ENCODE results near the gene ACP3.
"Not testable (repeated sequence)": the region's sequence is repeated elsewhere in the genome, so short reads cannot be mapped to it uniquely, and the experiment has no call there.

ACP3 gene

DNA sequence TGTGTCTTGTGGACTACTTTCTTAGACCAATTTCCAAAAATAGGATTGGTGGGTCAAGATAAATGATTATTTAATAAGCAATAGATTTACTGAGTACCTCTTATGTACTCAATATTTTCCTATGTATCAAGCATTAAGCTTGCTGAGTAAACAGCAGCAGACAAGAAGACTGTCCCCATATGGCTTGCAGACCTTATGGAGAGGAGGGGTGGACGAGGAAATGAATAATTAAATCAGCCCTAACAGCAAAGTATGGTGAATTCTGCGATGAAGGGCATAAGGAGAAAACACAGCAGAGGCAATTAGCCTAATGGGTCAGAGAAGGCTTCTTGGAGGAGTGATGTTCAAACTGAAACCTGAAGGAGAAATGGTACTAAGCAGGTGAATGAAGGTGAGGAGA is 45.1 kb downstream of the ACP3 start:
- no peak for DNase-seq (ENCODE audit: low spot score)

DNA sequence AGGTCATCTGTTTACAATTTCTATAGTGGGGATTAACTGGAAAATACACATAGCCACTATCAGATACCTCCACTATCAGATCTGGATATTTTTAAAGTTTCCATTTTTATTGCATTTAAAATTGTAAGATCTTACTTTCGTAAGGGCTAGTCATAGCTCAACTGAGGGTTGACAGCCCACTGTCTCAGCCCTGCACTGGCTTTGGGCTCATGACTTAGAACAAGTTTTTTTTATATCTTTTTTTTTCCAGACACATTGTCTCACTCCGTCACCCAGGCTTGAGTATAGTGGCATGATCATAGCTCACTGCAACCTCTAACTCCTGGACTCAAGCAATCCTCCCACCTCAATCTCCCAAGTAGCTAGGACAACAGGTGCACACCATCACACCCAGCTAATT is 51.3 kb downstream of the ACP3 start:
- no peak for DNase-seq (ENCODE audit: low spot score)

DNA sequence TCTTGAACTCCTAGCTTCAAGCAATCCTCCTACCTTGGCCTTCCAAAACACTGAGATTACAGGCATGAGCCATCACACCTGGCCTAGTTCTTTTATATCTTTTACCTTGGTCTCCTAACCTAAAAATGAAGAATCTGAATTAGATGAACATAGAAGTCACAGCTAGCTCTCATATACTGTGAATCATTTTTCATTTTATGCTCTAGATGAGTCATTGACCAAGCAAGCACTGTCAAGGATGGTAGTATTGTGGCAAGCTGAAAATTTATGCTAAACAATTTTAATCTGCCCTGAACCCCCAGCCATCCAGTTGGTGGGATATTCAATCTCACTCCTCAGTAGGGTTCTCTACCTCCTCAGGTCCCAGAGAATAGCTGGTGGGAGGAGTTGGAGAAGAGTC is 51.8 kb downstream of the ACP3 start:
- no peak for DNase-seq (ENCODE audit: low spot score)

DNA sequence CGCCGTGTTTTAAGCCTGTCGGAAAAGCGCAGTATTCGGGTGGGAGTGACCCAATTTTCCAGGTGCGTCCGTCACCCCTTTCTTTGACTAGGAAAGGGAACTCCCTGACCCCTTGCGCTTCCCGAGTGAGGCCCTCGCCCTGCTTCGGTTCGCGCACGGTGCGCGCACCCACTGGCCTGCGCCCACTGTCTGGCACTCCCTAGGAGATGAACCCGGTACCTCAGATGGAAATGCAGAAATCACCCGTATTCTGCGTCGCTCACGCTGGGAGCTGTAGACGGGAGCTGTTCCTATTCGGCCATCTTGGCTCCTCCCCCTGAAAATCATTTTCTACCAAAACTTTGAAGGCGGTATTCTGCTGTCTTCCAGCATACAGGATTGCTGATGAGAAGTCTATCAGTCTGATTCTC is 59.7 kb downstream of the ACP3 start:
- DNase-seq (ENCODE audit: low spot score) = not testable (repeated sequence)

DNA sequence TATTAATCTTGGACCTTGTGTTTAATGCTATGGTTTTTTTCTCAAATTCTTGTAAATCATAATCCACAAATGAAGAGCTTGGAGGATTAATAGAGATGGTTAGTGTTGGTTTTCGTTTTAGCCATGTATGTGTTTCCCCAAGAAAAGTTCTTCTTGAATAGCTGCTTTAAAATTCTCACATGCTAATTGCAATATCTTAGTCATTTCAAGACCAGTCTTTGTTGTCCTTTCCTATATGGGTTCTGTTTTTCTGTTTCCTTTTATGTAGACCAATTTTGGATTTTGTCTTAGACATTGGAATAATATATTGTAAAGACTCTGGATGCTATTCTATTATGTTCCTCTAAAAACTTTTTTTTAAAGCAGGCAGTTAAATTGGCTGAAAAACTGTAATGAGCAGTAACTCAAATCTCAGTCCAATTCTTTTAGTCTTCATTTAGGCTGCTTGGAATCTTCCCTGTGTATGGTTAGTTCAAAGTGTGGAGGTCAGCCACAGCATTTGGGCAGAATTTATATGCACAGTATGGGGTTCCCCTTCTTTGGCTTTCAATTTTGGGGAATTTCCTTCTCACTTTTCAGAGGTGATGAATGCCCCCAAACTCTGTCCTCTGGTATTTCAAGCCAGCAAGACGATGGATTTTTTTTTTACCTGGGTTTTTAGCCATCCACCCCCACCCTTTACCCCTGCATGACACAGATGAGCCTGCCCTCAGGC is 61.0 kb downstream of the ACP3 start:
- DNase-seq (ENCODE audit: low spot score) = no peak

DNA sequence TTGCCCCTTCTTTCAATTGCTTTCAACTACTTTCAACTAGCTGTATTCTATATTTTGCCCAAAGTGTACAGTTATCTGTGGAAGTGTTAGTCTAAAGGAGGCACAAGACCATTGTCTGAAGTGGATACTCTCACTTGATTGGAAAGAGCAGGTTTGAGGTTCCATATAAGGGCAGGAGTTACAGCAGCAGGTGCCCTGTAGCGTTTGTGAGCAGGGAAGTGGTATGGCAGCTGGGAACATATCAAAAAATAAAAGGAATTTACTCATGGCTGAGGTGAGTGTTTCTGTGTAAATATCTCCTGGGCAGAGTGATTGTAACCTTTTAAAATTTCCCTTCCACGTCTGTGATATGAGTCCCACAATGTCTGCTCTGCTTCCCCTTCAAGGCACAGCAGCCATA is 61.6 kb downstream of the ACP3 start:
- no peak for DNase-seq (ENCODE audit: low spot score)

DNA sequence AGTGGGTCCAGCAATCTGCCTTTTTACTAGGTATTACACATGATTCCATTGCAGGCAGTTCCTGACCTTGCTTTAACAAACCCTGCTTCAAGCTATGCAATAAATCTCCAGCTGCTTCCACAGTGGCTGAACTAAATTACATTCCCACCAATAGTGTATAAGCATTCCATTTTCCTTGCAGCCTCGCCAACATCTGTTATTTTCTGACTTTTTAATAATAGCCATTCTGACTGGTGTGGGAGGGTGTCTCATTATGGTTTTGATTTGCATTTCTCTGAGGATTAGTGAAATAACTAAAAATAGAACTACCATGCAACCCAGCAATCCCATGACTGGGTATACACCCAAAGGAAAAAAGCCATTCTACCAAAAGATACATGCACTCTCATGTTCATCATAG is 63.7 kb downstream of the ACP3 start:
- DNase-seq (ENCODE audit: low spot score) = no peak

DNA sequence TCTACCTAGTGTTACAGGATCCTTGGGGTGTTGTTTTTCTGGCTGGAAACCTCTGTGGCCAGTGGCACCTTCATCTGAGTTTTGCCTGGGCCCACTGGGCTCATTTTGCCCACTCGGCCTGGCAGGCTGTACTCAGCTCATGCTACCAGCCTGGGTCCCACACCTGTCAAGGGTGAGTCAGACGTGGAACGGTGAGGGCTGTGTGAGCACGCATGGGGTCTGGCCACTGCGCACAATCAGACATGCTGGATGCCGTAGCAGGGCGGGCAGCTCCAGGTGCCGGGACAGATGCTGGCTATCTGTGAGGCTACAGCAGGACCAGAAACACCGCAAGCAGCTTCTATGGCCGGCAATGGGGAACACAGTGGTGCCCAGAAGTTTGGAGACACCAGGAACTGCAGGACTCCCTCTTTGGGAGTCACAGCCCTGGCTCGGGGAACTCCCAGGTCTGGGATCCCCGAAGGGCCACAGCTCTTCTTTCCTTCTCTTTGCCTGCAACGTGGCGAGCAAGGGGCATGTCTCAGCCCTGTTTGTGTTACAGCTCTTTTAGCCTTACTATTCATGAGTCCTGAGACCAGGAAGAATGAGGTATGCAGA is 64.2 kb downstream of the ACP3 start:
- no peak for DNase-seq (ENCODE audit: low spot score)

DNA sequence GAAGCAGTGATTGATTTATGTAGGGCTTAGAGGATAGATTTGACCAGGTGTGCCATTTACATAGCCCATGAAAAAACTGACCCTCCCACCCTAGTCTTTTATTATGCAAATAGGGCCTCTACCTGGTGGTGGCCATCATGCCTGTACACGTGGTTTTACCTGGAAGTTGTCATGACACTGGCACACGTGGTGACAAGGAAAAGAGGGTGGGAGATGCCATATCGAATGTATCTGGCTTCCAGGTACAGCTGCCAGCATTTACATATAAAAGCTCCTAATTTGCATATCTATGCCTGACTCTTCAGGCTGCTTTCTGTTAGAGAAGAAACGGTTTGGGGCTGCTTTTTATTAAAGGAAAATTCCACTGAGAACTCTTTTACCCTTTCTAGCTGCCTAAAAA is 65.1 kb downstream of the ACP3 start:
- no peak for DNase-seq (ENCODE audit: low spot score)

DNA sequence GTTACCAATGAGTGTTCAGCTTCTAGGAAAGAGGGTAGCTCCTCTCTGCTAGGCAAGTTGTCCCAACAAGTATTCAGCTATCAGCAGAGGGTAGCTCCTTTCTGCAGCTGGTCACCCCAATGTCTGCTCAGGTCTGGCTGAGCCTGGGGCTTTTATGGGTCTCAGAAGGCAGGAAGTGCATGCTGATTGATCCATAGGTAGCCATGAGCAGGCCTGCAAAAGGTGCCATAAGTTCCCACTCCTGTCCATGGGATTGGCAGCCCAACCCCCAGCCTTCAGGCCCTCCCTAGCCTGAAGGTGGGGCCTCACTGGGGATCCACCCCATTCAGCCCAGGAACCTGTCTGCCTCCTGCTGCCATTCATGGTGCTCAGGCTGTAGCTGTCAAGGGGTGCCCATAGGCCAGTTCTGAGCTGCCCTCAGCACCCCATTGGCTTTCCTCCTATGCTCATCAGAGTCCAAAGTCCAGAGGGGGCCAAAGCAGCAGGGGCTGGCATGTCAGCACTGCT is 65.5 kb downstream of the ACP3 start:
- DNase-seq (ENCODE audit: low spot score) = no peak

DNA sequence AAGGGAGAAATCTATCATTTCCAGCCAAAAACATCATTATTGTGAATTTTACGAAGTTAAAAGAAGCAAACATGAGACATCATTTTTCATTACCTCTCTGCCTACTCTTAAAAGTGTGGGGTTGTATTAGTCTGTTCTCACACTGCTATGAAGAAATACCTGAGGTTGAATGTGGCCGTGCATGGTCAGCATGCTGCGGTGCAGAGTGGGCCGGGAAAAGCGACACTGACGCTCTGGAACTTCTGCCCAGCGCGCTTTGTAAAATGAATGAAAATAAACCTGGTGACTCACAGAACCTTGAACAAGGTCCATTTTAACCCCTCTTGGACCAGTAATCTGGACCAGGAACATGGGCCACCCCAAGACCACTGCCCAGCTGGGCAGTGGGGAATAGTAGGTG is 69.1 kb downstream of the ACP3 start:
- no peak for DNase-seq (ENCODE audit: low spot score)

DNA sequence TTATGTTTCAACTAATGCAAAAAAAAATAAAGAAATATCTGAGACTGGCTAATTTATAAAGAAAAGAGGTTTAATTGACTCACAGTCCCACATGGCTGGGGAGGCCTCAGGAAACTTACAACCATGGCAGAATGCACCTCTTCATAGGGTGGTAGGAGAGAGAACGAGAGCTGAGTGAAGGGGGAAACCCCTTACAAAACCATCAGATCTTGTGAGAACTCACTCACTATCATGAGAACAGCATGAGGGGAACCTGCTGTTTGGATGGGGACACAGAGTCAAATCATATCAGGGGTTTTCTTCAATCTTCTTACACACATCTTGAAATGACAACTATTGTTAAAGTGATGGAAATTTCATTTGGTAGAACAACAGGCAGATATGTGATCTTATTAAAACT is 75.5 kb downstream of the ACP3 start:
- not testable (repeated sequence) for DNase-seq (ENCODE audit: low spot score)

DNA sequence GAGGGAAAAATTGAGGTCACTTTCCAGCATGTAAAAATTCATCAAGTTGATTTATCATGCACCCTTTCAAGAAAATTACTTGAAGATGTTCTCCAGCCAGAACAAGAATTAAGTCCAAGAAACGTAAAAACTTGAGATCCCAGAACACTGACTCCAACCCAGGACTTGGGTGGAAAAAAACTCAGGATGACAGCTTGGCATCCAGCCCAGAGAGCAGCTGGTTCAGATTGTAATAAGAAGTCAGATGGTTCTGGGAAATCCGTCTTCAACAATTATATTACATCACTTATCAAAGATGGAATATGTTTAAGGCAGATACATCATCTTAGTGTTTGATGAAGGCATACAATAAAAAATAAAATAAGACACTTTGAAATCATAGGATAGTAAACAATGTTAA is 77.1 kb downstream of the ACP3 start:
- no peak for DNase-seq (ENCODE audit: low spot score)

DNA sequence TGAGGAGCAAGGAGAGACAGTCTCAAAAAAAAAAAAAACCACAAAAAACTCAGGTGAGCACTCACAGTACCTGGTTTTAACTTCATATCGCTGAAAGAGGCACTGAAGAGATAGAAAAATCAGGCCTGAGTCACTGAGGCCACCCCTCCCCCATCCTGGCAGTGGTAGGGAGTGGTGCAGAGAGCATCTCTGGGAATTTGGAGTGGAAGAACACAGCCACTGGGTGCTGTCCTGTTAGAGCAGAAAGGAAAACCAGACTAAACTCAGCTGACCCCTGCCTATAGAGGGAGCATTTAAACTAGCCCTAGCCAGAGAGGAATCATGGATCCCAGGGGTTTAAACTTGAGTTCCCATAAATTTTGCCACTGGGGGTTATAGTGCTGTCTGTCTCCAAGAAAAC is 77.9 kb downstream of the ACP3 start:
- DNase-seq (ENCODE audit: low spot score) = no peak

DNA sequence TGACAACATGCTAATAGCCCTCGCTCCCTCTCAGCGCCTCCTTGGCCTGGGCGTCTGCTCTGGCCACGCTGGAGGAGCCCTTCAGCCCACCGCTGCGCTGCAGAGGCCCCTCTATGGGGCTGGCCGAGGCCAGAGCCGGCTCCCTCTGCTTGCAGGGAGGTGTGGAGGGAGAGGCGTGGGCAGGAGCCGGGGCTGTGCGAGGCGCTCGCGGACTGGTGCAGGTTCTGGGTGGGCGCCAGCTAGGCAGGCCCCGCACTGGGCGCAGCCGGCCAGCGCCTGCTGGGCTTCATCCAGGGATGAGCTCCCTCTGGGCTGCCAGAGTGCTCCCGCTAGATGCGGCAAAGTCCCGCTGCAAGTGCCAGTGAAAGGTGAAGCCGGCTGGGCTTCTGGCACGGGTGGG is 79.0 kb downstream of the ACP3 start:
- no peak for DNase-seq (ENCODE audit: low spot score)

DNA sequence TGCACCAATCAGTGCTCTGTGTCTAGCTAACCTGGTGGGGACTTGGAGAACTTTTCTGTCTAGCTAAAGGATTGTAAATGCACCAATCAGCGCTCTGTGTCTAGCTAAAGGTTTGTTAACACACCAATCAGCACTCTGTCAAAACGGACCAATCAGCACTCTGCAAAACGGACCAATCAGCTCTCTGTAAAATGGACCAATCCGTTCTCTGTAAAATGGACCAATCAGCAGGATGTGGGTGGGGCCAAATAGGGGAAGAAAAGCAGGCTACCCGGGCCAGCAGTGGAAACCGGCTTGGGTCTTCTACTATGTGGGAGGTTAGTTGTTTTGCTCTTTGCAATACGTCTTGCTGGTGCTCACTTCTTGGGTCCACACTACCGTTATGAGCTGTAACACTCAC is 79.6 kb downstream of the ACP3 start:
- not testable (repeated sequence) for DNase-seq (ENCODE audit: low spot score)

DNA sequence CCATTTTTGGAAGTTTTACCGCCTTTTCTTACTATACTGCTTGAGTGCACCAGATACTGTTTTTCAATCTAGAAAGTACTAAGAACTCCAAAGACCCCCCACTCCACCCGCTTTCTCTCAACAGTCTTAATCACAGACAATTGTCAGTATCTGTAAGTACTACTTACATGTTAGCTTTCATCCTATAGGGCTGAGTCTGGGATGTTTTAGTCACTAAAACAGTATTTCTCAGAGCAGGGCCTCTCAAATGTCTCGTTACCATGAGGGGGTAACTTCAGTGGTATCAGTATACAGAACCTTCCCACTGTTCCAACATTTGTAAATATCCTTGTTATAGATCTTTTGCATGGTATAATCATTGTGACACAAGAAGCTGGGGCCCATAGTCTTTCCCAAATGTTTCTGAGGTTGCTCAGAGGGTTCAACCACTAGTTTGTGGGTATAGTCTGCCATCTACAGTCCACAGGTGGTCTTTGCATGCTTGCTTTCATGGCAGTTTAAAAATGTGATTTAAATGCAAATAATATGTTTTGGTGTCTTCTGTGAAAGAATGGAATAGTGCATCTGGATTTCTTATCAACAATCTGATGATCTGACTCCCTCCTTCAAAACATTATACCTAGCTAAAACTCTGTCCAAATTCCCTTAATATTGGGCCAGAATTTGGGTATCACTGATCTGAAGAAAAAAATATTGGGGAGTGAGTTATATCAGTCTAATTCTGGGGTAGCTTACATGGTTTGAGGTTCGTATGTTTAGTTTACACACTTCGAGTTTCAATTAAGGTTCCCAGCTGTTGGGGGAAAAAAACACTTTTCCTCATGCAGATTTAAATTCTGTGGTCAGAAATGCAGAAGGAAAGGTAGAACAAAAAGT is 82.1 kb downstream of the ACP3 start:
- DNase-seq (ENCODE audit: low spot score) = peak; percentile 72

DNA sequence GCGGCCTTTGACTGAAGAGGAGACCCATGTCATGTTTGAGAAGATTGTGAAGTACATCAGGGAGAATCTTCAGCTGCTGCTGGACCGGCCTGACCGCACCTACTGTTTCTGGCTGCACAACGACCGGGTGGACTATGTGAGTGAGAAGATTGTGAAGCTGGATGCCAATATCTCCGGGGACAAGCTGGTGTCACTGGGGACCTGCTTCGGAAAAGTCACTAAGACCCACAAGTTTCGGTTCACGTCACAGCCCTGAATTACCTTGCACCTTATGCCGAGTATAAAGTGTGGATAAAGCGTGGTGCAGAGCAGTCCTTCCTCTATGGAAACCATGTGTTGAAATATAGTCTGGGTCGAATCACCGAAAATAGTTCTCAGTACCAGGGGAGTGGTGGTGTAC is 84.0 kb downstream of the ACP3 start:
- DNase-seq (ENCODE audit: low spot score) = no peak

DNA sequence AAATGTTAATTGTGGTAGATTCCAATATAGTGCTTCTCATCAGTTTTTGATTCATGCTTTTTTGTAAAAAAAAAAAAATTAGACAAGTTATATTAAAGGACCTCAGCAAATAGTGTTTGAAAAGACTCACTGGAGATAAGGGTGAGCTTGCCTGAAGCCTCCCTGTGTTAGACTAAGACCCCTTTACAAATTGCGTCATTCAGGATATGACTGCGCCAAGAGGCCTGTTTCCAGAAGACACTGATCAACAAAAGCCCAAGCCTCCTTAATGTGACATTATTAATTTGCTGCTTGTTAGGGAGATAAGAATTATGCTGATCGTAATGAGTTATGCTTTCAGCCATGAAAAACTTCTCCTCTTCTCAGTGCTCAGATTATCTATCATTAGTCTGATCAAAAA is 87.1 kb downstream of the ACP3 start:
- no peak for DNase-seq (ENCODE audit: low spot score)

DNA sequence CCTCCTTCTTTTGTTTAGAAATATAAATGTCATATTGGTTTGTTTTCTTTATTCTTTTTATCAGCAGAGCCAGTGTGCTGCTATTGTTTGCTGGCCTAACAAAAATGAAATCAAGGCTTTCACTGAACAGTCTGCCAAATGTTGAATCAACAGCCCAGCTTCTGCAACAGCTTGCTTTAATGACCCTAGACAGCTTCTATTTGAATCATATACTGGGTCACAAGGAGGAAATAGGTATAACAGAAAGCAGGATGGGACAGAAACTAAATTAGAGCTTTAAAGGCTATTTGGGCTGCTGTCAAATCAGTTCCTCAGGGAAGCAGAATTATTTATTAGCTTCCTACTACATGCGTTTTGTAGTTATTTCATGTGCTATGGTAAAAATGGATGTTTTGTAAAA is 88.0 kb downstream of the ACP3 start:
- no peak for DNase-seq (ENCODE audit: low spot score)

DNA sequence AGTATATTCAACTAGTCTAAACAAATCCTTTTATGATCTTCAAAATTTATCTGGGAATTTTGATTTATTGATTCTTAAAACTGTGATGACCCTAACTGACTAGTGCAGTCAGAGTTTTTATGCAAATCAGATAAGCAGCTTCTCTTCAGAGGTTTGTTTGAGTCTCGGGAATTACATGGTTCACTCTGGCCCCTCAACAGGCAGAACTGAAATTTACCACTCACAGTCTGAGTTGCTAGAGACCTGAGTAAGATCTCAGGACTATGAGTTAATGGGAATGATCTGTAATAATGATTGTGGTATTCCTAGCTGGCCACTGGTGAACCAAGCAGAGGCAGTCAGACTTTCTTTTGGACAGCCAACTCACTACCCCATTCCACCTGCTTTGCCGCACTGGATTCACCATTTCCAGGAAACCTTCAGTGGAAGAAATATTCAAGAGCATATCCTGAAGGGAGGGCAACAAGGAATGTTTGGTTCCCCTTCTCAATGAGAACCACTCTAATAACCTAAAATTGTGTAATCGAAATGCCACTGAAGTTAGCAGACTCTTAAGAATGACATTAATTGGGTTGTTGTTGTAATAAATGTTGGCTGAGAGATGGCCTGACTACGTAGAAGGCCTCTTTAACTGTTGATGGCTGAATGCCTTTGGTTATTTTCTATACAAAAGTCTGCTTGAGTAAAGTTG is 88.5 kb downstream of the ACP3 start:
- DNase-seq (ENCODE audit: low spot score) = no peak

DNA sequence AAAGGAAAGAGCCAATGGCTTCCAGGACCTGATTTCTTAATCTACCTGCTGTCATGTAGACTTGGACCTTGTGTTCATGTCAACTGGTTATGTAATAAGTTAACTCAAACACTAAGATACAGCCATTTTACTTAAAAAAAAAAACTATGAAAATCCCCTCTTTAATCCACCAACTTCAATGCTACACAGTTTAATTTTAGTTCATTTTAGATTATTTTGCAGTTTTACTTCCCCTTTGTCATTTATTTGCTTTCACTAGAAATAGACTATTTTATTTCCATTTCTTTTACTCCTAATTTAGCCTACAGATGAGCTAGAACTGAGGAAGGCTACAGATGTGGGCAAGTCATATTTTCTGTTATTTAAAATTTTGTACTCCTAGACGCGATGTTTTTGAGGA is 89.4 kb downstream of the ACP3 start:
- no peak for DNase-seq (ENCODE audit: low spot score)
